H1 (cell line): ENCODE measurements around the gene WDR7. TPM values are rescaled to one million over a fixed set of nuclear protein-coding genes. Genes with fewer than 3 reads are reported as not detected.

Experiments used
- CTCF ChIA-PET: fragments of 300-600 bp; sonication (Branson Sonifier 250); formaldehyde crosslinking; loops from one replicate; lab custom pipeline; 2021; ENCODE audit not compliant: partially characterized antibody; lab: Charles Lee
- POLR2A ChIA-PET: fragments of 300-600 bp; sonication (Branson Sonifier 250); formaldehyde crosslinking; loops from one replicate; lab custom pipeline; 2021; ENCODE audit warnings: inconsistent platforms; ENCODE audit not compliant: partially characterized antibody; lab: Charles Lee
- DNase-seq, 2 experiments: peaks; one replicate each; pipeline versions ENCODE4 v3.0.0 to v3.0.0-alpha.2; 2010 to 2022; ENCODE audit warnings: low spot score in 2 of 2, low read depth in 1 of 2, mixed read lengths in 1 of 2
- FAIRE-seq: peaks from 2 replicates; lab custom pipeline; 2011; peaks lifted over from hg19 to GRCh38; lab: Jason Lieb, UNC
- H2AFZ ChIP-seq: 2 replicates; pipeline ENCODE4 v1.8.1; 2012; ENCODE audit warnings: low read length, inconsistent platforms
- H2AK5ac ChIP-seq: 2 replicates; pipeline ENCODE4 v1.6.1; 2013; ENCODE audit warnings: low read depth, low read length
- H2BK120ac ChIP-seq: replicated peaks from 2 replicates; pipeline ENCODE3; 2013; ENCODE audit warnings: low read depth, low read length, inconsistent platforms
- H2BK12ac ChIP-seq: 2 replicates; pipeline ENCODE4 v1.6.1; 2013; ENCODE audit warnings: low read depth, low read length
- H2BK15ac ChIP-seq: 2 replicates; pipeline ENCODE4 v1.6.1; 2013; ENCODE audit warnings: low read length
- H2BK20ac ChIP-seq: 2 replicates; pipeline ENCODE4 v1.6.1; 2013; ENCODE audit warnings: low read length
- H2BK5ac ChIP-seq: 2 replicates; pipeline ENCODE4 v1.6.1; 2013; ENCODE audit warnings: low read depth, low read length
- H3K14ac ChIP-seq: 2 replicates; pipeline ENCODE4 v1.6.1; 2013; ENCODE audit warnings: inconsistent platforms; ENCODE audit not compliant: insufficient read length
- H3K18ac ChIP-seq: 2 replicates; pipeline ENCODE4 v1.6.1; 2013; ENCODE audit warnings: low read length; ENCODE audit errors: extremely low read depth
- H3K23ac ChIP-seq: 2 replicates; pipeline ENCODE4 v1.6.1; 2013; ENCODE audit warnings: inconsistent platforms; ENCODE audit not compliant: insufficient read length
- H3K23me2 ChIP-seq: 2 replicates; pipeline ENCODE4 v1.6.1; 2013; ENCODE audit warnings: low read depth, low read length
- H3K27ac ChIP-seq: 2 replicates; pipeline ENCODE4 v1.6.1; 2011; ENCODE audit warnings: low read depth, low read length, inconsistent platforms
- H3K27me3 ChIP-seq, 4 experiments: replicated peaks in 1 of 4; 1 replicate in 1 of 4; 2 replicates in 3 of 4; pipeline versions ENCODE4 v1.6.1 to v1.8.1; 2011 to 2013; ENCODE audit warnings: low read length in 3 of 4, mild to moderate bottlenecking in 3 of 4, inconsistent platforms in 2 of 4, mixed read lengths in 2 of 4, moderate library complexity in 1 of 4; ENCODE audit not compliant: control insufficient read depth in 3 of 4, insufficient read depth in 3 of 4; ENCODE audit errors: extremely low read depth in 1 of 4
- H3K36me3 ChIP-seq, 4 experiments: 2 replicates each; pipeline versions ENCODE4 v1.6.1 to v1.8.1; 2011 to 2013; ENCODE audit warnings: mild to moderate bottlenecking in 4 of 4, low read length in 3 of 4, moderate library complexity in 2 of 4, control low read depth in 1 of 4, inconsistent platforms in 1 of 4; ENCODE audit not compliant: insufficient read depth in 4 of 4, control insufficient read depth in 2 of 4
- H3K4ac ChIP-seq: replicated peaks from 2 replicates; pipeline ENCODE3; 2013; ENCODE audit warnings: low read length, low read depth, mixed read lengths, inconsistent platforms; ENCODE audit not compliant: insufficient read length
- H3K4me1 ChIP-seq, 4 experiments: replicated peaks in 1 of 4; 1 replicate in 1 of 4; 2 replicates in 3 of 4; pipeline versions ENCODE4 v1.6.1 to v1.8.1; 2011 to 2013; ENCODE audit warnings: low read length in 3 of 4, inconsistent platforms in 2 of 4, mixed read lengths in 1 of 4; ENCODE audit not compliant: insufficient read depth in 4 of 4, control insufficient read depth in 3 of 4
- H3K4me2 ChIP-seq, 2 experiments: 2 replicates each; pipeline versions ENCODE4 v1.6.1 to v1.8.1; 2011 to 2013; ENCODE audit warnings: low read depth in 2 of 2, low read length in 2 of 2, control low read depth in 1 of 2, inconsistent platforms in 1 of 2, mild to moderate bottlenecking in 1 of 2; ENCODE audit not compliant: insufficient read depth in 1 of 2
- H3K4me3 ChIP-seq, 4 experiments: fragments of 200-600, 300-600 bp in 1 of 4; sonication (generic), shearing (Covaris generic), sonication (Bioruptor Twin) in 1 of 4; 2 replicates each; pipeline versions ENCODE4 v1.5.1 to v1.8.1; 2011 to 2016; ENCODE audit warnings: low read length in 4 of 4, low read depth in 3 of 4, control low read depth in 2 of 4, inconsistent platforms in 2 of 4, mild to moderate bottlenecking in 2 of 4, mixed read lengths in 1 of 4, moderate library complexity in 1 of 4; ENCODE audit not compliant: insufficient read depth in 2 of 4; ENCODE audit errors: extremely low read depth in 1 of 4
- H3K56ac ChIP-seq: replicated peaks from 2 replicates; pipeline ENCODE3; 2013; ENCODE audit warnings: low read depth, mild to moderate bottlenecking, mixed read lengths, low read length, inconsistent platforms; ENCODE audit not compliant: insufficient read length
- H3K79me1 ChIP-seq: 2 replicates; pipeline ENCODE4 v1.6.1; 2013; ENCODE audit warnings: low read depth, low read length, control low read depth
- H3K79me2 ChIP-seq, 2 experiments: 2 replicates each; pipeline versions ENCODE4 v1.6.1 to v1.8.1; 2012 to 2013; ENCODE audit warnings: low read length in 2 of 2, mild to moderate bottlenecking in 2 of 2, inconsistent platforms in 1 of 2; ENCODE audit not compliant: insufficient read depth in 2 of 2, control insufficient read depth in 1 of 2
- H3K9ac ChIP-seq, 4 experiments: replicated peaks in 1 of 4; 1 replicate in 1 of 4; 2 replicates in 3 of 4; pipeline versions ENCODE4 v1.6.1 to v1.8.1; 2011 to 2013; ENCODE audit warnings: low read depth in 3 of 4, low read length in 3 of 4, control low read depth in 2 of 4, mild to moderate bottlenecking in 2 of 4, moderate library complexity in 2 of 4, inconsistent platforms in 1 of 4; ENCODE audit errors: extremely low read depth in 1 of 4
- H3K9me3 ChIP-seq, 2 experiments: 2 replicates each; pipeline versions ENCODE4 v1.6.1 to v1.8.1; 2012 to 2013; ENCODE audit warnings: mild to moderate bottlenecking in 2 of 2, moderate library complexity in 2 of 2, control low read depth in 1 of 2, inconsistent platforms in 1 of 2, low read depth in 1 of 2, low read length in 1 of 2, mixed read lengths in 1 of 2; ENCODE audit not compliant: insufficient read depth in 2 of 2
- H4K20me1 ChIP-seq, 2 experiments: replicated peaks in 1 of 2; 2 replicates each; pipeline versions ENCODE3 to v1.8.1; 2011 to 2013; ENCODE audit warnings: inconsistent platforms in 2 of 2, low read length in 2 of 2, mild to moderate bottlenecking in 1 of 2; ENCODE audit not compliant: insufficient read depth in 2 of 2, control insufficient read depth in 1 of 2
- H4K5ac ChIP-seq: 2 replicates; pipeline ENCODE4 v1.6.1; 2013; ENCODE audit warnings: low read length, low read depth, mixed read lengths, inconsistent platforms; ENCODE audit not compliant: insufficient read length
- H4K8ac ChIP-seq: 2 replicates; pipeline ENCODE4 v1.8.0; 2013; ENCODE audit warnings: mild to moderate bottlenecking, moderate library complexity, low read length, inconsistent platforms; ENCODE audit not compliant: insufficient read depth; ENCODE audit errors: extremely low read depth
- H4K91ac ChIP-seq: replicated peaks from 2 replicates; pipeline ENCODE3; 2013; ENCODE audit warnings: low read length, mixed read lengths, inconsistent platforms; ENCODE audit not compliant: insufficient read length
- CHD2 ChIP-seq: IDR thresholded peaks from 2 replicates; pipeline ENCODE4 v1.6.1; 2012; ENCODE audit warnings: low read length, improper control_type of control experiment
- HDAC6 ChIP-seq: IDR thresholded peaks from one replicate; pipeline ENCODE4 v1.7.1; 2012; ENCODE audit warnings: low read depth, mild to moderate bottlenecking, inconsistent platforms, low read length, moderate library complexity
- JUN ChIP-seq: IDR thresholded peaks from 2 replicates; pipeline ENCODE4 v1.6.1; 2011; ENCODE audit warnings: low read depth, mild to moderate bottlenecking, improper control_type of control experiment, low read length
- MAFK ChIP-seq: IDR thresholded peaks from 2 replicates; pipeline ENCODE4 v1.6.1; 2012; ENCODE audit warnings: low read depth, mild to moderate bottlenecking, improper control_type of control experiment, low read length
- SP4 ChIP-seq: IDR thresholded peaks from 2 replicates; pipeline ENCODE4 v1.6.1; 2012; ENCODE audit warnings: low read length, inconsistent platforms
- TAF1 ChIP-seq: IDR thresholded peaks from 2 replicates; pipeline ENCODE4 v1.6.1; 2011; ENCODE audit warnings: mild to moderate bottlenecking, low read depth, low read length
- ZNF274 ChIP-seq: IDR thresholded peaks from 2 replicates; pipeline ENCODE4 v1.7.0; 2012; ENCODE audit warnings: low read length, borderline replicate concordance; ENCODE audit errors: extremely low read depth
- WGBS, 2 experiments: shearing (Covaris generic) in 1 of 2; methylation state at CpG; one replicate each; pipeline versions ENCODE4 v1.1.6 to v1.1.7; 2013 to 2015; ENCODE audit warnings: low lambda C conversion rate in 2 of 2, mixed read lengths in 2 of 2, inconsistent platforms in 1 of 2, low coverage in 1 of 2, missing lambda C conversion rate in 1 of 2; ENCODE audit not compliant: insufficient replicate concordance in 2 of 2, insufficient coverage in 1 of 2, insufficient read length in 1 of 2; ENCODE audit errors: extremely low coverage in 1 of 2, missing lambda C conversion rate in 1 of 2; 5-methylcytosine and 5-hydroxymethylcytosine counted together
- polyA plus RNA-seq, 7 experiments: library from polyadenylated mRNA; depleted of rRNA in 3 of 7; stranded (reverse) in 5 of 7; unstranded in 2 of 7; fragments of >200 nt in 5 of 7; fragments of 200-250 nt in 2 of 7; gene quantifications; 1 replicate in 5 of 7; 2 replicates in 1 of 7; 4 replicates in 1 of 7; pipeline versions ENCODE4 v1.2.1 to v1.2.3, GENCODE V29; 2011 to 2013; ENCODE audit warnings: missing spikeins in 2 of 7, mixed read lengths in 2 of 7
- total RNA-seq: library from RNA; stranded (reverse); fragmentation: NEBNext Ultra II Directional; extraction: Animal tissue kit (Norgen Biotek cat#: 25700); gene quantifications from 2 replicates; pipeline ENCODE4 v1.2.1, GENCODE V29; 2021

WDR7 gene
- total and polyA plus RNA-seq, 2 of the 8 experiments (the other 6 are each of a cell fraction or from before 2014, with no cell fraction given): 5.5 to 15.2 TPM

GRCh38 chr18:56835331-56835730 lies 184.2 kb downstream of the WDR7 start:
- Histone ChIP-seq H3K9ac (no peak overlapping the region), H3K4ac (no peak overlapping the region), H3K36me3 (no peaks in the 10 kb centered on the region), H2AFZ (no peak overlapping the region), H2BK15ac (no peak overlapping the region), H2BK5ac (no peak overlapping the region), H2BK120ac (no peak overlapping the region), H4K20me1 (no peaks in the 10 kb centered on the region), H3K79me2 (no peaks in the 10 kb centered on the region), H3K14ac (no peak overlapping the region), H3K23me2 (no peaks in the 10 kb centered on the region), H3K4me3 (no peak overlapping the region), H3K18ac (no peak overlapping the region), H3K56ac (no peak overlapping the region), H3K23ac (no peak overlapping the region), H4K5ac (no peak overlapping the region), H2BK20ac (no peak overlapping the region), H2AK5ac (no peak overlapping the region), H3K79me1 (no peaks in the 10 kb centered on the region), H3K27me3 (no peaks in the 10 kb centered on the region), H3K4me2 (no peak overlapping the region), H2BK12ac (no peak overlapping the region), H4K91ac (no peak overlapping the region), H3K9me3 (no peaks in the 10 kb centered on the region), H3K4me1 (no peaks in the 10 kb centered on the region; a peak in 2 of 7 replicates), H3K27ac (no peak overlapping the region), H4K8ac (no peak overlapping the region)
- CTCF ChIA-PET: no interaction called here
- WGBS, 2 experiments: 90% methylated on average over 1 of the region's 1 CpG; no CpG with 5 or more reads in 1 of the 2 experiments
- POLR2A ChIA-PET: no interaction called here
- FAIRE-seq: no peak
- DNase-seq: no peak
- TF ChIP-seq CHD2: no peak
- TF ChIP-seq ZNF274: no peak
- TF ChIP-seq HDAC6: no peak
- TF ChIP-seq TAF1: no peak
- TF ChIP-seq MAFK: no peak
- no peak for TF ChIP-seq JUN
- TF ChIP-seq SP4: no peak
